ENCODE results near the gene CD63. TPM values are rescaled to one million over a fixed set of nuclear protein-coding genes. Genes with fewer than 3 reads are reported as not detected.

Gene CD63
- total RNA-seq, 8 experiments from 2014 or later: 313 to 1,570 (median 525) TPM

DNA sequence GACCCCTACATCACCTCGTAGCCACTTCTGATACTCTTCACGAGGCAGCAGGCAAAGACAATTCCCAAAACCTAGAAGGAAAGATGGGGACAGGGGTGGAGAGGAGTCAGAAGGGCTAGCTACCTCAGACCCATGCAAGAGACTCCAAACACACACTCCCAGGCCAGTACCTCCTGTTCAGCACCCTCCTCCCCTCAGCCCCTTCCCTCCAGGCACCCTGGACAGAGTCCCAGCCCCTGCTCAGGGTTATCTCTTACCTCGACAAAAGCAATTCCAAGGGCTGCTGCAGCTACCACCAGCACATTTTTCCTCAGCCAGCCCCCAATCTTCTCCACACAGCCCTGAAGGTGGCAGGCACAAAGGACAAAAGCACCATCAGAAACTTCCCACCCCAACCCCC is 3.3 kb downstream of the CD63 start:
- peaks cover 6 to 8% of the 10 kb centered on the region in 2 donors for H3K4me1 ChIP-seq (replicated peaks in 1 of 2)
- H3K4me3 ChIP-seq: no peak overlapping the region
- in situ Hi-C loops (cut with MboI; ENCODE audit: low pct_unique_long_range_greater_than_20kb in 2 of 9, low sequenced_read_pairs in 9 of 9, unreplicated experiment in 9 of 9): loop anchor here in 4 of 9 experiments (25.0 kb wide), 2 partner anchors 212 to 312 kb away; partner anchors contain the start of genes DGKA (in 3 of the 4), PYM1 (in 3 of the 4) and RPS26 (in 2 of the 4)
- ATAC-seq (replicated peaks in 6 of 8): no peak
- 17 to 100% (median 60%) methylated on average over 1 to 2 of the region's 3 CpGs; no CpG with 5 or more reads in 2 of the 10 experiments for WGBS, 10 experiments
- H3K27ac ChIP-seq: no peak overlapping the region

DNA sequence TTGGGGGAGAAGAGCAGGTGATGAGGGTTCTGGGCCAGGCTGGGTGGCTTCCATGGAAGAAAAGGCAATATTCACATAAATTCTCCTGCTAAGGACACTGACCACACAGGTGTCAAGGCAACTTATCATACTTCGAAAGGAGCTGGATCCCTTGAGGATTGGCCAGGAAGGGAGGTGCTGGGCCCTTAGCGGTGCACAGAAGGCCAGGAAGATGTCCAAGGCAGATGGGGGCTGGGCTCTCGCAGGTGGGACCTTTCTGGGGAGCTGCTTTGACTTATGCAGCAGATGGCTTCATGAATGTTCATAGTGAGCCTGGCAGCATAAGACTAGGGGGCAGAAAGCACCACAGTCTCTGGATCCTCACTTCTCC is 3.9 kb downstream of the CD63 start:
- in situ Hi-C loops (cut with MboI; ENCODE audit: low pct_unique_long_range_greater_than_20kb in 2 of 9, low sequenced_read_pairs in 9 of 9, unreplicated experiment in 9 of 9): loop anchor here in 4 of 9 experiments (25.0 kb wide), 2 partner anchors 212 to 312 kb away; partner anchors contain the start of genes DGKA (in 3 of the 4), PYM1 (in 3 of the 4) and RPS26 (in 2 of the 4)
- ATAC-seq (replicated peaks in 6 of 8): no peak
- WGBS, 10 experiments: 20 to 100% (median 50%) methylated on average over 1 to 3 of the region's 3 CpGs; no CpG with 5 or more reads in 5 of the 10 experiments
- peaks cover 6% of the 10 kb centered on the region in 2 donors for H3K4me1 ChIP-seq (replicated peaks in 1 of 2)
- H3K4me3 ChIP-seq: no peak overlapping the region
- no peak overlapping the region for H3K27ac ChIP-seq

DNA sequence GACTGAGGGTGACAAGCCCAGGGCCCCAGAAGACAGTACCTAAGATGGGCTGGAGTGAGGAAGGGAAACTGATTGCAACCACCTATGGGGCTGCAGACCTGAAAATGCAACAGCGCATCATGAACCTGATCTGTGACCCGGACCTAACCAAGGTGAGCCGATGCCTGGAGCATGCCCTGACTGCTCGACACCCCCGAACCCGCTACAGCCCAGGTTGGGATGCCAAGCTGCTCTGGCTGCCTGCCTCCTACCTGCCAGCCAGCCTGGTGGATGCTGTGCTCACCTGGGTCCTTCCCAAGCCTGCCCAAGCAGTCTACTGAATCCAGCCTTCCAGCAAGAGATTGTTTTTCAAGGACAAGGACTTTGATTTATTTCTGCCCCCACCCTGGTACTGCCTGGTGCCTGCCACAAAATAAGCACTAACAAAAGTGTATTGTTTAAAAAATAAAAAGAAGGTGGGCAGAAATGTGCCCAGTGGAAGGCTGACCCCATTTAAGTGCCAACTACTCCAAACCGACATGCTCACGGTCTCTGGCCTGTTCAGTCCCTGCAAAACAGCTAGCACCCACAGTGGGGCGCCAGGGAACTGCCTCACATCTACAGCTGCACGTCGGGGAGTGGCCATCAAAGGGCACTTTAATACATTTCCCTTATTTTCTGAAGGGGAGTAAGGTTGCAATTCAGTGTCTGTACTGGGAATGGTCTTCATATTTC is 4.4 kb downstream of the CD63 start:
- in situ Hi-C loops (cut with MboI; ENCODE audit: low pct_unique_long_range_greater_than_20kb in 2 of 9, low sequenced_read_pairs in 9 of 9, unreplicated experiment in 9 of 9): no loop called here
- H3K4me3 ChIP-seq: no peak overlapping the region
- no peak for ATAC-seq (replicated peaks in 6 of 8)
- 15 to 97% (median 29%) methylated on average over 1 to 9 of the region's 11 CpGs; no CpG with 5 or more reads in 4 of the 10 experiments for WGBS, 10 experiments
- H3K27ac ChIP-seq: no peak overlapping the region
- H3K4me1 ChIP-seq (replicated peaks in 1 of 2): peaks cover 6% of the 10 kb centered on the region in 2 donors

DNA sequence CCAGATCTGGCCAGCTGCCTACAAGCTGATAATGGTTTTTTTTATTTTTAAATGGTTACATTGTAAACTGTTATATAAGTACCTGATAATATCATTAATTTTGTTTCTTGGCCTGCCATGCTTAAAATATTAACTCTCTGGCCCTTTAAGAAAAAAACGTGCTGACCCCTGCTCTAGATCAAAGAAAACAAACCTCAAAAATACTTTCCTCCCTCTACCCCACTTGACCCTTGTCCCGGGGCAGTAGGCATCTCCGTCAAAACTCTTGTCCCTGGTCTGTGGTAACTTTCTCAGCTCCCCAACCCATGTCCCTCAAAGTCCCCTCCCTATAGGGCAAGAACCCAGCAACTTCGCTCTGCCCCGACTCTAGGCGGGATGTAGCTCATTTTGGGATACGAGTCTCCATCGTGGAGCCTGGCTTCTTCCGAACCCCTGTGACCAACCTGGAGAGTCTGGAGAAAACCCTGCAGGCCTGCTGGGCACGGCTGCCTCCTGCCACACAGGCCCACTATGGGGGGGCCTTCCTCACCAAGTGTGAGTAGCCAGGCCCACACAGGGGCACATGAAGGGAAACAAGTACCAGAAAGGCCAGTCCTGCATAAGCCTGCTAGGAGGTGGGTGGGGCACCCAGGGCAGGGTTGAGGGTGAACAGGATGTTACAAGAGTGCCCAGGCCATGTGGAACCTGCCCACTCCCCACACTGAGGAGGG is 5.1 kb downstream of the CD63 start:
- Histone ChIP-seq H3K4me1 (replicated peaks in 1 of 2) (peaks cover 6% of the 10 kb centered on the region in 2 donors), H3K27ac (no peak overlapping the region)
- in situ Hi-C loops (cut with MboI; ENCODE audit: low pct_unique_long_range_greater_than_20kb in 2 of 9, low sequenced_read_pairs in 9 of 9, unreplicated experiment in 9 of 9): no loop called here

DNA sequence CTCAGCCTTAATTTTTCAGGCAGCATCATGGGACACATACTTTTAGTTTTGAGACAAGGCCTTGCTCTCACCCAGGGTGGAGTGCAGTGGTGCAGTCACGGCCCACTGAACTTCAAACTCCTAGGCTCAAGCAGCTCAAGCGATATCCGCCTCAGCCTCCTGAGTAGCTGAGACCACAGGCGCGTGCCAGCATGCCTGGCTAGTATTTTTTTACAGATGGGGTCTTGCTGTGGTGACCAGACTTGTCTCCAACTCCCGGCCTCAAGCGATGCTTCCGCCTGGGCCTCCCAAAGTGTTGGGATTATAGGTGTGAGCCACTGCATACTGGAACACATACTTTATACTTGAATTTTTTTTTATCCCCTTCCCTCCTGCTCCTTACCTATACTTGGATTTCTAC is 5.9 kb downstream of the CD63 start:
- no peak overlapping the region for H3K4me3 ChIP-seq

More for the DNA sequence above, 5.1 kb downstream of the CD63 start:
- H3K4me3 ChIP-seq: no peak overlapping the region
- ATAC-seq (replicated peaks in 6 of 8): no peak
- WGBS, 10 experiments: 0 to 89% (median 70%) methylated on average over 1 to 7 of the region's 10 CpGs; no CpG with 5 or more reads in 3 of the 10 experiments

DNA sequence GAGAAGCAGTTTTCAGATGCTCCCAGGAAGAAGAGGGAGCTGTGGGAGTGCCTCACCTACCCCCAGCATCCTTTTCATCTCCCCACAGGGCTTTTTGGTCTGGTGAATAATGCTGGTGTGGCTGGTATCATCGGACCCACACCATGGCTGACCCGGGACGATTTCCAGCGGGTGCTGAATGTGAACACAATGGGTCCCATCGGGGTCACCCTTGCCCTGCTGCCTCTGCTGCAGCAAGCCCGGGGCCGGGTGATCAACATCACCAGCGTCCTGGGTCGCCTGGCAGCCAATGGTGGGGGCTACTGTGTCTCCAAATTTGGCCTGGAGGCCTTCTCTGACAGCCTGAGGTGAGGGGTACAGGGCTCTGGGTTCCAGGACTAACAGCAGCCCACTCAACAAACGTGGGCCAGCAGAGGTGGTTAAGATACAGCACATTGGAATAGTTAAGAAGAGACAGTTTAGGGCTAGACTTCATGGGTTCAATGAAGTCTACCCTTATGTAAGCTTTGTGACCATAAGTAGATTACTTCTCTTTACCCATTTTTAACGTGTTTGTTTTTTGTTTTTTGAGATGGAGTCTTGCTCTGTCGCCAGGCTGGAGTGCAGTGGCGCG is 7.1 kb downstream of the CD63 start:
- 50 to 86% (median 78%) methylated on average over 1 to 7 of the region's 14 CpGs; no CpG with 5 or more reads in 5 of the 10 experiments for WGBS, 10 experiments
- in situ Hi-C loops (cut with MboI; ENCODE audit: low pct_unique_long_range_greater_than_20kb in 2 of 9, low sequenced_read_pairs in 9 of 9, unreplicated experiment in 9 of 9): no loop called here

More for the DNA sequence above, 5.9 kb downstream of the CD63 start:
- in situ Hi-C loops (cut with MboI; ENCODE audit: low pct_unique_long_range_greater_than_20kb in 2 of 9, low sequenced_read_pairs in 9 of 9, unreplicated experiment in 9 of 9): no loop called here
- Histone ChIP-seq H3K4me1 (replicated peaks in 1 of 2) (peaks cover 6% of the 10 kb centered on the region in 2 donors), H3K27ac (no peak overlapping the region)
- ATAC-seq (replicated peaks in 6 of 8): no peak
- 98 to 100% (median 100%) methylated on average over 1 to 6 of the region's 8 CpGs; no CpG with 5 or more reads in 4 of the 10 experiments for WGBS, 10 experiments

DNA sequence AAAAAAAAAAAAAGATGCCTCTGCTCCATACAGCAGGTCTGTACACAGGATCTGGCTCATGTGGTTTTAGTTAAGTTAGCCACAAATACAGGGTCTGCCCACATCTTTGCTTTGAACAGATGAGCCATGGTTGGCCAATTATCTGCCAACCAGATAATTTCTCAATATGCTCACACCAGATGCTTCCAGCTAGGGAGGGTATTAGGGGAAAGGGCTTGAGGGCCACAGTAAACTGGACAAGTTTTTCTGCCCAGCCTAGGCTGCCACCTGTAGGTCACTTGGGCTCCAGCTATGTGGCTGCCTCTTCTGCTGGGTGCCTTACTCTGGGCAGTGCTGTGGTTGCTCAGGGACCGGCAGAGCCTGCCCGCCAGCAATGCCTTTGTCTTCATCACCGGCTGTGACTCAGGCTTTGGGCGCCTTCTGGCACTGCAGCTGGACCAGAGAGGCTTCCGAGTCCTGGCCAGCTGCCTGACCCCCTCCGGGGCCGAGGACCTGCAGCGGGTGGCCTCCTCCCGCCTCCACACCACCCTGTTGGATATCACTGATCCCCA is 7.8 kb downstream of the CD63 start:
- 0 to 68% methylated on average over 3 to 4 of the region's 9 CpGs; no CpG with 5 or more reads in 8 of the 10 experiments for WGBS, 10 experiments
- ATAC-seq (replicated peaks in 6 of 8): peak; percentile 29 to 62 (median 41)
- H3K4me3 ChIP-seq: no peak overlapping the region
- H3K4me1 ChIP-seq (replicated peaks in 1 of 2): peaks cover 0 to 9% of the 10 kb centered on the region in 2 donors
- in situ Hi-C loops (cut with MboI; ENCODE audit: low pct_unique_long_range_greater_than_20kb in 2 of 9, low sequenced_read_pairs in 9 of 9, unreplicated experiment in 9 of 9): no loop called here
- no peak overlapping the region for H3K27ac ChIP-seq

More for the DNA sequence above, 7.1 kb downstream of the CD63 start:
- no peak overlapping the region for H3K27ac ChIP-seq
- ATAC-seq (replicated peaks in 6 of 8): peak in 4 of 8 experiments; percentile 0 to 1 (median 0)
- H3K4me1 ChIP-seq (replicated peaks in 1 of 2): peaks cover 0 to 6% of the 10 kb centered on the region in 2 donors
- H3K4me3 ChIP-seq: no peak overlapping the region

DNA sequence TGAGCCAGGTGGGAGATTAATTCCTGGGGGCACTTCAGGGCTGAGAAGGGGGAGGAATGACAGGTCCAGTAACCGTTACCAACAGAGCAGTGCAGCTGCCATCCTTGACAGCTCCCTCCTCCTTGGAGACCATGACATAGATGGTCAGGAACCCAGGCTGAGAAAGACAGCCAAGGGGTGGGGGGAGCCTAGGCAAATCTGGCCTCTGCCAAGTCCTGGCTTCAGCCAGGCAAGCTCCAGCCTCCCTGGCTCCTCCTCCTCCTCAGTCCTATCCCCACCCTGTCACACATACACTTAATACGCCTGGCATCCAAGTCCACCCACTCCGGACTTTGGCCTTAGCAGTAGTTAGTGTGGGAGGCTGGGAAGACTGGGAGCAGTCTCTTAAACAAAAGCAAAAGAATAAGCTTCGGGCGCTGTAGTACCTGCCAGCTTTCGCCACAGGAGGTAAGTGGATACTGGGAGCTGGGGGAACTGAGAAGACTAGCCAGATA is 8.7 kb downstream of the CD63 start, which contains the start of gene RDH5:
Gene RDH5, plus strand, starts transcription at position 323 of the 494 bp plus-strand sequence. CDS start 792 bp downstream, outside the sequence.
- Histone ChIP-seq H3K4me3 (no peak within 1 kb of the TSS), H3K4me1 (replicated peaks in 1 of 2) (peaks cover 0 to 9% of the 10 kb centered on the region in 2 donors), H3K27ac (no peak within 1 kb of the TSS)
- 67 to 100% (median 94%) methylated on average over 1 to 4 of the region's 6 CpGs; no CpG with 5 or more reads in 6 of the 10 experiments for WGBS, 10 experiments
- in situ Hi-C loops (cut with MboI; ENCODE audit: low pct_unique_long_range_greater_than_20kb in 2 of 9, low sequenced_read_pairs in 9 of 9, unreplicated experiment in 9 of 9): no loop called here
- ATAC-seq (replicated peaks in 6 of 8): peak in 2 of 8 experiments; percentile 7 to 30

DNA sequence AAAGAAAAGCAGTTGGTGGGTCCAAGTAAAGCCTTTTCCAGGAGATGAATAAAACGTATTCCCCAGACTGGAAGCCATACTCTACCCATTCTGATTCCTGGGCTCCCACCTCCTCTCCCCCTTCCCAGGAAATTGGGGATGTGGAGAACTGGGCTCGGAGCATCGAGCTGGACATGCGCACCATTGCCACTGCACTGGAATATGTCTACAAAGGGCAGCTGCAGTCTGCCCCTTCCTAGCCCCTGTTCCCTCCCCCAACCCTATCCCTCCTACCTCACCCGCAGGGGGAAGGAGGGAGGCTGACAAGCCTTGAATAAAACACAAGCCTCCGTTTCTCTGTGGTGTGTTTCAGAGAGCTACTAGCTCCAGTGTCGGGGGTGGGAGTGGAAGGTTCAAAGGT is 9.4 kb downstream of the CD63 start:
- peaks cover 0 to 9% of the 10 kb centered on the region in 2 donors for H3K4me1 ChIP-seq (replicated peaks in 1 of 2)
- no peak for ATAC-seq (replicated peaks in 6 of 8)
- in situ Hi-C loops (cut with MboI; ENCODE audit: low pct_unique_long_range_greater_than_20kb in 2 of 9, low sequenced_read_pairs in 9 of 9, unreplicated experiment in 9 of 9): no loop called here
- no peak overlapping the region for H3K4me3 ChIP-seq
- 67 to 92% (median 80%) methylated on average over 1 to 4 of the region's 7 CpGs; no CpG with 5 or more reads in 7 of the 10 experiments for WGBS, 10 experiments
- no peak overlapping the region for H3K27ac ChIP-seq

DNA sequence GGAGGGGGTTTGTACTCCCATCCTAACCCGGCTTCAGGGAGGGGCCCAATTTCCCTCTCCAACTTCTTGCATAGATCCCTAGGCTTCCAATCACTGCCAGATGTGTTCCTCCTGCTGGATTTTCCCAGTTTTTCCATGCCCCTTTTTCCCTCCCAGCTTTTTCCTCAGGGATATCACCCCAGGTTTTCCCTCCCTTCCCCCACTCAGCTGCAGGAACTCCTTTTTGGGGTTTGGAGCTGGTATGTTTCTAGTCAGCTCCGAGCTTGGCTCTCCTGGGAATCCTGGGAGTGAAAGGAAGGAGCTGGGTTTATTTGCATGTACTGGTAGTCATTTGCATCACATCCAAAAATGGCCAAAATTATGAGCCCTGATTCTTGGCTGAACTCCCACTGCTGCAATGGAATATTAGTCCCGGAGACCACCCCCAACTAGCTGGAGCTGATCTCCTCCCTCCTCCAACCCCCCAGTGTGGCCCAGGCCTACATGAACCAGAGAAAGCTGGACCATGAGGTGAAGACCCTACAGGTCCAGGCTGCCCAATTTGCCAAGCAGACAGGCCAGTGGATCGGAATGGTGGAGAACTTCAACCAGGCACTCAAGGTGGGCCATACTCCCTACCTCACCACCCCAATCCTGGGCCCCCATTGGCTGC is 10.1 kb downstream of the CD63 start:
- no peak for ATAC-seq (replicated peaks in 6 of 8)
- WGBS, 10 experiments: 0 to 100% (median 74%) methylated on average over 1 to 3 of the region's 4 CpGs; no CpG with 5 or more reads in 4 of the 10 experiments
- no peak overlapping the region for H3K27ac ChIP-seq
- H3K4me3 ChIP-seq: no peak overlapping the region
- H3K4me1 ChIP-seq (replicated peaks in 1 of 2): peaks cover 0 to 9% of the 10 kb centered on the region in 2 donors
- in situ Hi-C loops (cut with MboI; ENCODE audit: low pct_unique_long_range_greater_than_20kb in 2 of 9, low sequenced_read_pairs in 9 of 9, unreplicated experiment in 9 of 9): no loop called here

DNA sequence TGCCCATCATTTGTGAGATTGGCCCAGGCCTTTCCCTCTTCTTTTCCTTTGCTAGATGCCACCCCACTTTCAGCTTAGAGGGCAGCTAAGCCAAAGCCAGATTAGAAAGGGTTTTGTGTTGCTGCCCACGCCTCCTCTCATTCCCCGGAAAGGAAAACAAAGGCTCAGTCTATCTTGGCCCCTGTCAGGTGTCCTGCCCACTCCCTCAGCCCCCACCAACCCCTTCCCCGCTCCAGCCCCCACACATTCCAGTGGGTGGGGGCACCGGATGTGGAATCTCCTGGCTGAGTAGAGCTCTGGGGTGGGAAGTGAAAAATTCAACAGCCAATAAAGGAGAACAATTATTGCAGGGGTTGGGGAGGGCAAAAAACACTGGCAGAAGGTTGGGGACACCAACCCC is 10.8 kb downstream of the CD63 start:
- Histone ChIP-seq H3K4me1 (replicated peaks in 1 of 2) (peaks cover 0 to 9% of the 10 kb centered on the region in 2 donors), H3K4me3 (no peak overlapping the region), H3K27ac (no peak overlapping the region)
- in situ Hi-C loops (cut with MboI; ENCODE audit: low pct_unique_long_range_greater_than_20kb in 2 of 9, low sequenced_read_pairs in 9 of 9, unreplicated experiment in 9 of 9): no loop called here
- 51% methylated on average over 2 of the region's 4 CpGs; no CpG with 5 or more reads in 9 of the 10 experiments for WGBS, 10 experiments
- ATAC-seq (replicated peaks in 6 of 8): no peak

All from motor neuron (in vitro differentiated cells).